ENCODE data around the gene SIN3A. TPM values are rescaled to one million over a fixed set of nuclear protein-coding genes. Genes with fewer than 3 reads are reported as not detected.

Gene SIN3A
- total and polyA plus RNA-seq, 4 donors, result 6.8 to 21.9 (median 13.3) TPM

- DNase-seq (ENCODE audit: low spot score), result no peak
- under 1% methylated on average over 116 of the region's 116 CpGs for WGBS
- H3K27me3 ChIP-seq (ENCODE audit: control insufficient read depth in 4 of 4, insufficient read depth in 4 of 4, low read length in 3 of 4), result no peaks in the 10 kb centered on the region
- peak overlapping the region; percentile 89 to 93 for H3K9ac ChIP-seq (ENCODE audit: low read depth in 1 of 2, low read length in 2 of 2)
- H3K27ac ChIP-seq (ENCODE audit: low read depth in 1 of 2, low read length in 2 of 2), result peak overlapping the region; percentile 85 to 88
- peaks cover 5 to 27% (median 19%) of the 10 kb centered on the region in 4 donors for H3K4me1 ChIP-seq (ENCODE audit: control insufficient read depth in 4 of 4, insufficient read depth in 4 of 4, low read length in 3 of 4)
- peak overlapping the region; percentile 50 to 86 (median 65) for H3K4me3 ChIP-seq (ENCODE audit: low read depth in 1 of 3, low read length in 3 of 3)
- H3K36me3 ChIP-seq (ENCODE audit: control insufficient read depth in 4 of 4, insufficient read depth in 3 of 4, low read depth in 1 of 4, low read length in 3 of 4), result no peaks in the 10 kb centered on the region
- H3K9me3 ChIP-seq (ENCODE audit: control insufficient read depth in 4 of 4, low read length in 3 of 4), result no peaks in the 10 kb centered on the region
- TF ChIP-seq MAX (IDR thresholded peaks at IDR 0.05) (no peak), SP1 (IDR thresholded peaks at IDR 0.05) (no peak), HNF4G (IDR thresholded peaks at IDR 0.05) (no peak), ZBTB33 (IDR thresholded peaks at IDR 0.05) (no peak), REST (IDR thresholded peaks at IDR 0.05) (no peak), HNF4A (conservative IDR thresholded peaks at IDR 0.05) (no peak), JUND (IDR thresholded peaks at IDR 0.05) (no peak), NR2F2 (IDR thresholded peaks at IDR 0.05) (no peak), YY1 (IDR thresholded peaks at IDR 0.05) (no peak), ATF3 (IDR thresholded peaks at IDR 0.05) (no peak), FOXA2 (IDR thresholded peaks at IDR 0.05) (no peak)
These were observed 3.2 kb upstream of the SIN3A start for GRCh38 chr15:75454471-75455378.

- peak; percentile 97 for DNase-seq (ENCODE audit: low spot score)
- H3K9me3 ChIP-seq (ENCODE audit: control insufficient read depth in 4 of 4, low read length in 3 of 4), result no peaks in the 10 kb centered on the region
- H3K4me3 ChIP-seq (ENCODE audit: low read depth in 1 of 3, low read length in 3 of 3), result peak overlapping the region; percentile 81 to 91 (median 86)
- WGBS, result under 1% methylated on average over 57 of the region's 57 CpGs
- no peaks in the 10 kb centered on the region for H3K27me3 ChIP-seq (ENCODE audit: control insufficient read depth in 4 of 4, insufficient read depth in 4 of 4, low read length in 3 of 4)
- H3K4me1 ChIP-seq (ENCODE audit: control insufficient read depth in 4 of 4, insufficient read depth in 4 of 4, low read length in 3 of 4), result peaks cover 6 to 35% (median 25%) of the 10 kb centered on the region in 4 donors
- peak overlapping the region; percentile 85 to 86 for H3K9ac ChIP-seq (ENCODE audit: low read depth in 1 of 2, low read length in 2 of 2)
- no peaks in the 10 kb centered on the region for H3K36me3 ChIP-seq (ENCODE audit: control insufficient read depth in 4 of 4, insufficient read depth in 3 of 4, low read depth in 1 of 4, low read length in 3 of 4)
- peak overlapping the region; percentile 96 to 98 for H3K27ac ChIP-seq (ENCODE audit: low read depth in 1 of 2, low read length in 2 of 2)
- peak; percentile 86 for TF ChIP-seq MAX (IDR thresholded peaks at IDR 0.05)
- peak; percentile 52 for TF ChIP-seq NR2F2 (IDR thresholded peaks at IDR 0.05)
- peak; percentile 18 to 26 for TF ChIP-seq JUND (IDR thresholded peaks at IDR 0.05)
- TF ChIP-seq RAD21 (IDR thresholded peaks at IDR 0.05), result no peak
- no peak for TF ChIP-seq HNF4G (IDR thresholded peaks at IDR 0.05)
- peak; percentile 73 for TF ChIP-seq YY1 (IDR thresholded peaks at IDR 0.05)
- peak in 1 of 2 donors; percentile 47 for TF ChIP-seq EGR1 (IDR thresholded peaks at IDR 0.05; ENCODE audit: low read depth in 2 of 2)
- TF ChIP-seq REST (IDR thresholded peaks at IDR 0.05), result peak; percentile 60
- no peak for TF ChIP-seq FOXA2 (IDR thresholded peaks at IDR 0.05)
- TF ChIP-seq SP1 (IDR thresholded peaks at IDR 0.05), result peak; percentile 95
- peak; percentile 14 to 19 for TF ChIP-seq RXRA (IDR thresholded peaks at IDR 0.05)
- peak in 1 of 2 donors; percentile 86 for TF ChIP-seq GABPA (IDR thresholded peaks at IDR 0.05 in 1 of 2, conservative IDR thresholded peaks at IDR 0.05 in 1 of 2)
- no peak for TF ChIP-seq ATF3 (IDR thresholded peaks at IDR 0.05)
- peak; percentile 58 for TF ChIP-seq TAF1 (conservative IDR thresholded peaks at IDR 0.05)
These were observed 2.4 kb upstream of the SIN3A start for GRCh38 chr15:75453703-75454470.
